GM12872 (cell line): Measurements from ENCODE around the gene KISS1R.

Experiments used
- TF ChIP-seq, protein P1 (sequence below): IDR thresholded peaks from 3 replicates; pipeline ENCODE4 v1.5.1; 2011; ENCODE audit warnings: low read depth, mild to moderate bottlenecking, low read length, moderate library complexity; ENCODE audit not compliant: insufficient read depth

KISS1R gene

DNA sequence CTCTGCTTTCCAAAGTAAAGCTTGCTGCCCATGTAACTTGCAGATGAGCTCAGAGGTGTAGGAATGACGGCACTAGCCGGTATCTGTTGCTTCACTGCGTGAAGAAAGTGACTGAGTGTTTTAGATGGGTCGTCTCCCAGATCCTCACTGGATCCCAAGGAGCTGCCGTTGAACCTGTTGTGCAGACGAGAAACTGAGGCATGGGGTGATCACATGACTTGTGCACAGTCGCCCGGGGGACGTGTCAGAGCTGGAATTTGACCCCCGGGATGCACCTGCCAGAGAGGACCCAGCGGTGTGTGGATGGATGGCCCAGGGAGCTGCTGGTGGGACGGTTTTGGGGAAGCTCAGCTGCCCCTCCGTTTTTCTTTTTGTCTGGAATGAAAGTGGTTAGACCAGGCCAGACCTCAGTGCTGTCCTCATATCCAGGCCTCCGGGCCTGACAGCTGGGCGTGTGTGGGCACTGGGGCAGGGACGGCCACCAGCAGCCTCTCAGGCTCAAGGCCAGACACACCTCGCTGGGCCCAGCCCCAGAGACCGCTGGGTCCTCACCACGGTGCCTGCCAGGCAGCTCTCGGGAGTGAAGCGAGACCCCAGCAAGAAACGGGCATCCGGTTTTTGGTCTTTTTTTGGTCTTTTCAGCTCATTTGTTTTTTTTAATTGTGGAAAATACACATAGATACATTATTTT lies 21.2 kb downstream of the KISS1R start:
- TF ChIP-seq, protein P1, sequence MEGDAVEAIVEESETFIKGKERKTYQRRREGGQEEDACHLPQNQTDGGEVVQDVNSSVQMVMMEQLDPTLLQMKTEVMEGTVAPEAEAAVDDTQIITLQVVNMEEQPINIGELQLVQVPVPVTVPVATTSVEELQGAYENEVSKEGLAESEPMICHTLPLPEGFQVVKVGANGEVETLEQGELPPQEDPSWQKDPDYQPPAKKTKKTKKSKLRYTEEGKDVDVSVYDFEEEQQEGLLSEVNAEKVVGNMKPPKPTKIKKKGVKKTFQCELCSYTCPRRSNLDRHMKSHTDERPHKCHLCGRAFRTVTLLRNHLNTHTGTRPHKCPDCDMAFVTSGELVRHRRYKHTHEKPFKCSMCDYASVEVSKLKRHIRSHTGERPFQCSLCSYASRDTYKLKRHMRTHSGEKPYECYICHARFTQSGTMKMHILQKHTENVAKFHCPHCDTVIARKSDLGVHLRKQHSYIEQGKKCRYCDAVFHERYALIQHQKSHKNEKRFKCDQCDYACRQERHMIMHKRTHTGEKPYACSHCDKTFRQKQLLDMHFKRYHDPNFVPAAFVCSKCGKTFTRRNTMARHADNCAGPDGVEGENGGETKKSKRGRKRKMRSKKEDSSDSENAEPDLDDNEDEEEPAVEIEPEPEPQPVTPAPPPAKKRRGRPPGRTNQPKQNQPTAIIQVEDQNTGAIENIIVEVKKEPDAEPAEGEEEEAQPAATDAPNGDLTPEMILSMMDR: no peak

DNA sequence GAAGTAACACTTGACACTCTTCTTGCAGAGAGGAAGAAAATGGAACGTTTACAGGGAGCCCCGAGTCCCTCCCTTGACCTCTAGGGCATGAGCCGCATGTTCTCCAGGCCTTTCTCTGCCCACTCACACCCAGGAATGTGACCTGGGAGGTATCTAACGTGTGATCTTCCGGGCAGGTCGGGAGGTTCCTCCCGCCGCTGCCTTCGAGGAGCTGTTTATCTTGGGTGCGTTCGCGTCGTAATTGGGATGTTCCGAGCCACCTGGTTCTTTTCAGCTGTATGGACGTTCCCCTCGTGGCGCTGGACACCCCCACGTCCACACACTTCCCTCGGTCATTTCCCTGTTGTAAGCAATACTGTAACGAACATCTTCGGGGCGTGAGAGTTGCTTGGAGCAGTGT lies 22.3 kb downstream of the KISS1R start:
- TF ChIP-seq, protein P1: no peak

DNA sequence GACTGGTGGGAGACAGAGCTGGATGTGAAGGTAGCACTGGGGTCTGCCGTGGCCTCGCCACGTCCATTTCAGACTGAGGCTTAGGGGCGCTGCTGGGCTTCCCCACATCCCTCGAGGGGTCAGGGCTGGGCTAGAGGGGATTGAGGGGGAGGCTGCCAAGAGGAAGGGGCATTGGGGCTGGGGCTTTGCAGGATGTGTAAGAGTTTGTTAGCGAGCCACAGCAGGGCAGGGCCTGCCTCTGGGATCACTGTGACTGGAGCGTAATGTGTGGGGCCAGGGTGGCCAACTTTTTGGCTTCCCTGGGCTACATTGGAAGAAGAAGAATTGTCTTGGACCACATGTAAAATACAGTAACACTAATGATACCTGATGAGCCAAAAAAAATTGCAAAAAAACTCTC lies 22.8 kb downstream of the KISS1R start:
- TF ChIP-seq, protein P1: no peak

DNA sequence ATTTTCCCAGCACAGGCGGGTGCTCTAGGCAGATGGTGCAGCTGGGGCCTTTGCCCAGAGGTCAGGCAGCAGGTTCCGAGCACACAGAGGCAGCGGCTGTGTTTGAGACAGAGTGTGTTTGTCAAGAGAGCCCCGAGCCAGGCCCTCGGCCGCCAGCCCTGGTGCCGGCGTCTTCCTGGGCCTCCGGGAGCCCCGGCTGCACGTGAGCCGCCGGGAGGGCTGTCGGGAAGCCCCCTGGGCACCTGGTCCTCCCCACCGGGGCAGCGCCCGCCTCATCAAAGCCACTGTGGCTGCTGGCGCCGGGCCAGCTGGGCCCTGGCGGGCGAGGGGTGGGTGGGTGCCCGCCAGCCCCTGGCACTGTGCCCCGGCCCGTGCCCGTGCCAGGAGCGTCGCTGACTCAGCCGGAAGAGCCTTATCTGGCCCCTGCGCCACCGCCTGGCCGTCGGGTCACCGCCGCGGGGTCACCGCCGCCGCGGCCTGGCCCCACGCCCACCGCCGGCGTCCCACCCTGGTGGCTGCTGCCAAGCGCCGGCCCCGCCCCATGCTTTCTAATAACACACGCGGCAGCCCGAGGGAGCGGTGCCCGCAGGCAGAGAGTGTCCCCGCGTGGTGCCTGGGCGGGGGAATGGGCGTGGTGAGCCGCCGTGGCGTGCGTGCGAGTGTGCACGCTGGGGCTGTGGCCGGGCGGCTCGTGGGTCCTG lies 23.6 kb downstream of the KISS1R start:
- TF ChIP-seq, protein P1: no peak

DNA sequence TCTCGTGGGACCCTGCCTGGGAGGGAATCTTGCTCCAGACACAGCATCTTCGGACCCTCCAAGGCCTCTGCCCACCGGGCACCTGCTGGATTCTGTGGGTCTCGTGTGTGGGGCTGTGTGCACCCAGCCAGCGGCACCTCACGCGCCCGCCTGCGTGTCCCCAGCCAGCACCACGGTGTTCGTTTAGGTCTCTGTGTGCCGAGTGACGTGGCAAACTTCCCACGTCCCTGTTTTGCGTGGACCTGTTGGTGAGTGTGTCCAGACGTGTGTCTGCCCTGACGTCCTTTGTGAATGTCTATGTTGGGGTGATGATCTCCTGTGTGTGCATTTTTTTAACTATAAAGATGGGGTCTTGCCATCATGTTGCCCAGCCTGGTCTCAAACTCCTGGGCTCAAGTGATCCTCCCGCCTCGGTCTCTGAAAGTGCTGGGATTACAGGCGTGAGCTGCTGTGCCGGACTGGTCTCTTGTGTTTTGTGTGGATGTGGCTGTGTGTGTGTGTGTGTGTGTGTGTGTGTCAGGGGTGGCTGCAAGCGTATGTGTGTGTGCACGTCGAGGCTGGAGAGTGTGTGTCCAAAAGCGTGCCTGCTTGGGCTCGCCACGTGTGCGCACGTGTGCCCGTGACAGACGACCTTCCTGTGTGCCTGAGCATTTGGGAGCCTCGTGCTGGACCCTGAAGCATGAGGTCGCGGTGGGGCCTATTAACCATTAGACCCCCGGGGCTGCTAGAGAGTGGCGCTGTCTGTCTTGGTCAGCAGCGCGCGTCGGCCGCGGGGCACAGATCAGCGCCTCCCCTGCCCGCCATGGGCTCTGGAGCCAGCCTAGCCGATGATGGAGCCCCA lies 24.4 kb downstream of the KISS1R start:
- TF ChIP-seq, protein P1: no peak

DNA sequence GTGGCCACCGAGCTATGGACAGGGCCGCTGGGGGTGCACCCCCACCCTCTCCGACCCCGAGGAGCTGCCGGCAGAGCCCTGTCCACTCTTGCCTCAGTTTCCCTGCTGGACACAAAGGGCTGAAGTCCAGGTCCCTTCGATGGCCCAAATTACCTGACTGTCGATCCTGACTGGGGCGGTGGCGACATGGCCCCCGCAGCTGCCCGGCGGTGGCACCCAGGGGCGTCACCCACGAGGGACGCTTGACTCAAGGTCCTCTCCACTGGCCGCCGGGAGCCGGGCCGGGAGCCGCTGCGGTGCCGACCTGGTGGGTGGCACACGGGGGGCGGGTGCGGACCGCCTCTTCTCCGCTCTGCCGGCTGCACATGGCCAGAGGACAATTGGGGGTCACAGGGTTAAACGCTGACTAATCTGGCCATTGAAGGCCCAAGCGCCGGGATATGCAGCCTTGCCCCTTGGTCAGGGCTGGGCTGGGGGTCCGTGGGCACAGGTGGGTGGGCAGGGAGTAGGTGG lies 25.1 kb downstream of the KISS1R start:
- TF ChIP-seq, protein P1: no peak
